Nephron progenitor cell (in vitro differentiated cells): ENCODE data around the gene ELOVL6.

Experiments used
- DNase-seq: peaks from one replicate; pipeline ENCODE4 v3.0.0; 2021
- H3K27ac Mint-ChIP-seq: 2 replicates; pipeline ENCODE4 v1.8.0; 2021; ENCODE audit warnings: mild to moderate bottlenecking, moderate library complexity, mixed read lengths
- H3K27me3 Mint-ChIP-seq: 2 replicates; pipeline ENCODE4 v1.8.0; 2021; ENCODE audit warnings: mild to moderate bottlenecking, low read depth, mixed read lengths; ENCODE audit not compliant: poor library complexity
- H3K36me3 Mint-ChIP-seq: 2 replicates; pipeline ENCODE4 v1.8.0; 2021; ENCODE audit warnings: low read depth, mixed read lengths
- H3K4me1 Mint-ChIP-seq: 2 replicates; pipeline ENCODE4 v1.8.0; 2021; ENCODE audit warnings: mixed read lengths
- H3K4me3 Mint-ChIP-seq: 2 replicates; pipeline ENCODE4 v1.8.0; 2021; ENCODE audit warnings: mild to moderate bottlenecking, moderate library complexity, mixed read lengths
- H3K9me3 Mint-ChIP-seq: 2 replicates; pipeline ENCODE4 v1.8.0; 2021; ENCODE audit warnings: mild to moderate bottlenecking, moderate library complexity, mixed read lengths
- CTCF ChIP-seq: fragments of 200-600 bp; sonication (generic); IDR thresholded peaks from 2 replicates; pipeline ENCODE4 v1.5.0; 2021; ENCODE audit warnings: antibody characterized with exemption

The ELOVL6 gene

GRCh38 chr4:110201502-110201901, 3.1 kb upstream of the ELOVL6 start:
- Mint-ChIP-seq H3K27me3 (peaks cover 2% of the 10 kb centered on the region), H3K4me1 (peaks cover 37% of the 10 kb centered on the region), H3K27ac (no peak overlapping the region), H3K36me3 (no peaks in the 10 kb centered on the region), H3K9me3 (no peaks in the 10 kb centered on the region), H3K4me3 (no peak overlapping the region)
- DNase-seq = no peak
- TF ChIP-seq CTCF = no peak

- Mint-ChIP-seq H3K27me3 (peaks cover 2% of the 10 kb centered on the region), H3K4me1 (peaks cover 41% of the 10 kb centered on the region), H3K9me3 (no peaks in the 10 kb centered on the region), H3K36me3 (no peaks in the 10 kb centered on the region), H3K4me3 (no peak overlapping the region), H3K27ac (no peak overlapping the region)
- no peak for DNase-seq
- no peak for TF ChIP-seq CTCF
Observed at GRCh38 chr4:110200689-110201088, 2.3 kb upstream of the ELOVL6 start.

GRCh38 chr4:110198049-110198434, 373 bp downstream of the ELOVL6 start:
- Mint-ChIP-seq H3K9me3 (no peaks in the 10 kb centered on the region), H3K27me3 (peaks cover 2% of the 10 kb centered on the region), H3K4me1 (peaks cover 68% of the 10 kb centered on the region), H3K4me3 (peak overlapping the region; percentile 99), H3K36me3 (no peaks in the 10 kb centered on the region), H3K27ac (peak overlapping the region; percentile 98)
- TF ChIP-seq CTCF = no peak
- DNase-seq = peak; percentile 29

- peak; percentile 60 for DNase-seq
- H3K36me3 Mint-ChIP-seq = peaks cover 3% of the 10 kb centered on the region
- peaks cover 2% of the 10 kb centered on the region for H3K27me3 Mint-ChIP-seq
- H3K27ac Mint-ChIP-seq = peak overlapping the region; percentile 98
- H3K9me3 Mint-ChIP-seq = no peaks in the 10 kb centered on the region
- H3K4me1 Mint-ChIP-seq = peaks cover 72% of the 10 kb centered on the region
- H3K4me3 Mint-ChIP-seq = peak overlapping the region; percentile 99
- TF ChIP-seq CTCF = no peak
Observed at GRCh38 chr4:110197529-110198042, 829 bp downstream of the ELOVL6 start.

- TF ChIP-seq CTCF = no peak
- peak overlapping the region; percentile 99 for H3K4me3 Mint-ChIP-seq
- peaks cover 72% of the 10 kb centered on the region for H3K4me1 Mint-ChIP-seq
- peak; percentile 73 for DNase-seq
- peaks cover 9% of the 10 kb centered on the region for H3K36me3 Mint-ChIP-seq
- H3K9me3 Mint-ChIP-seq = no peaks in the 10 kb centered on the region
- peak overlapping the region; percentile 98 for H3K27ac Mint-ChIP-seq
- H3K27me3 Mint-ChIP-seq = peaks cover 2% of the 10 kb centered on the region
Observed at GRCh38 chr4:110196871-110197528, 1.4 kb downstream of the ELOVL6 start.
